HG03469 (cell line): ENCODE measurements around the gene OR13J1.

ENCODE experiments used
- ATAC-seq: cut with Tn5 transposase; IDR thresholded peaks from one replicate; pipeline ENCODE4 v1.9.1; 2021; ENCODE audit warnings: mild to moderate bottlenecking, moderate library complexity, moderate number of reproducible peaks; ENCODE audit not compliant: unreplicated experiment

Gene OR13J1

DNA sequence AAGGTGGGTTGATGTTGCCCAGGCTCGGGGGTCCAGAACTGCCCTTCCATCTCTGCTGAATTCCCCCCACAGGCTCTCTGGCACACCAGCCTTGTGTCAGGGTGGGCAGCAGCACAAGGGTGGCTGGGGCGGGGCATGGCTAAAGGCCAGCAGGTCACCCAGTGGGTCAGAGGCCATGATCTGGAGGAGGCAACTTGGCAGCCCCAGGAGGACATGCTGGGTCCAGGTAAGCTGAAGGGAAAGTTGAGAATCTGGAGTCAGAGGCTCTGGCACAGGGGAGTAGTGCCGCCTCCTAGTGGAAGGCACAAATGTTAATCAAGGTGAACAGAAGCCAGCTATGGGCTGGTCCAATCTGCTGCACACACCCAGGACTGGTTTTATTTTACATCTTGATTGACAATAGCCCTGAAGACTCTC, 35.0 kb downstream of the OR13J1 start:
- ATAC-seq = no peak

DNA sequence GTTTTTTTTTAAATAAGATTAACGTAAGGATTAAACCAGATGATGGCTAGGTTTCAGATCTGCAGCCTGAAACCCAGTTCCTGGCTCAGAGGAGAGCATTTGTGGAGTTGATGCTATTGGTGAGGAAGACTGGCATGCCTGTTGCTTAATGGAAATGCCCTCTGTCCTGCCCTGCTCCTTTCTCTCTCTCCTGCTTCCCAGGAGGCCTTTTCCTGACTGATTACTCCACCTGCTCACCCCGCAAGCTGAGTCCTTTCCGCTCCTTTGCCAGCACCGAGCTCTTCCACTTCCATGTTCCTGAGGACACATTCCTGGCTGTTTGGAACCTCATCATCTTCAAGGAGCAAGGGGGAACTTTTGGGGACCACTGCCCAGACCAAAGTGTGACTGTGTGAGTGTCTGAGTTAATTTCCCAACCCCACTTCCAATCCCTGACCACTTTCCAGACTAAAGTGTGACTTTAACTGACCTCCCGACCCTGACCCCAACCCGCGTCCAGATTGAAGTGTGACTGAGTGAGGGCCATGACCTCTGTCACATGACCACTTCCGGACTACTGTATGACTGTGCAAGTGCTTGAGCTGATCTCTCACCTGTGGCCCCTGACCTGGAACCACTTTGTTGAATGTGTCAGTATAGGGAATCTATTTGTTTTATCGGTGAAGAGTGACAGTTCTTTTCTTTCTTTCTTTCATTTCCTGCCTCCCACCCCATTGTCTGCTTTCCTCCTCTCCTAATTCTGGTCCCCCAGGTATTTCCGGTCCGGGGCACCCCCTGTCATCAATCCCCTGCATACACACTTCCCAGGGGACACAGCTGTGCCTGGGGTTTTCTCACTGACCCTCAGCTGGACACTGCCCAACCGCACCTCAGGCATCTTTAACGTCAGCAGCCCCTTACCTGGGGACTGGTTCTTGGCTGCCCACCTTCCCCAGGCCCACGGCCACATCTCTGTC, 35.7 kb downstream of the OR13J1 start:
- ATAC-seq = no peak

DNA sequence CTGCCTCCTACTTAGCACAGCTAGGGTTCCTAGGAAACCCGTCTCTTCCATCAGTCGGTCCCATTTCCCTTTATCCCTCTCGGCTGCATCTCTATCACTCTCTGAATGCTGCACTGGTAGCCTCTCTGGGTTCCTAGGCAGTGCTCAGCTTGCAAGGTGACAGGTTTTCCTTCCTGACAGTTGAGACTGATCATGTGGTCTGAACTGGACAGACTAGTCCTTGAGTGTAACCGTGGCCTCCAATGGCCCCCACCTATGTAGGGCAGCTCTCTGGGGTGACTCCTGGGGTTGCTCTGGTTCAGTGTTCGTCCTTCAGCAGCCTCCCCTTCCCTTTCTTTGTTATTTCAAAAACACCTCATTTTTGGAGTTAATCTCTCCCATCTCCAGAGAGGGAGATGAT, 37.4 kb downstream of the OR13J1 start:
- ATAC-seq = no peak

DNA sequence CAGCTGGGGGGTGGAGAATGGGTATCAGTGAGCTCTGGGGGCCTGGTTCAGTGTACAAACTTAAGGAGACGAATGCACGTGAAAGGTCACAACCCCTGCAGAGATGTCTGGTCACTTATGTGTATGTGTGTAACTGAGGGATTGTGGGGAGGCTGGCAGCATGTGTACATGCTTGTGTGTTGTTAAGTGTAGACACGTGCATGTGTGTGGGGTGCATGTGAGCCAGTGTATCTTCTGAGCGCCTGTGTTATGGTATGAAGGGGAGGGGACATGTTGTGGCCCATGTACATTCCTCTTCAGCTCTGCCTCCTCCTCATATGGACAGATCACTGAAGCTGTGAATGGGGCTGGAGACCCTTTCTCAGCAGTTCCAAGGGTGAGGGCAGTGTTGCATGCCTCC, 39.2 kb downstream of the OR13J1 start:
- no peak for ATAC-seq

DNA sequence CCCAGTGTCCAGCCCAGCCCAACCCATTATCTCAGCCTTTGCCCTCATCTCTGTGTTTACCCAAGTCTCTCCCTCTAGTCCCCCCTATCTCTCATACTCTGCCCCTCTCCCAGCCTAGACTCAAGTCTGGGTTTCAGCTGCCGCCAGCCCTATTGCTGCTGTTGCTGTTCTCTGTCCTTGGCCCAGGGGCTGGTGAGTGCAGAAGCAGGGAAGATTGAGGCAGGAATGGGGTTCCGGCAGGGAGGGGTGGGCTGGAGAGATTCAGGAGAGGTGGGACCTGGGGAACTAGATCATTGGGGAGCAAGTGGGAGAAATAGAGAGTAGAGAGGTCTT, 40.5 kb downstream of the OR13J1 start:
- ATAC-seq = no peak

GRCh38 chr9:35829084-35829763, 41.0 kb downstream of the OR13J1 start, which contains the start of gene TMEM8B:
Gene TMEM8B (plus strand): TSS chr9:35829228. CDS start chr9:35829448, 220 bp downstream.
- no peak for ATAC-seq

DNA sequence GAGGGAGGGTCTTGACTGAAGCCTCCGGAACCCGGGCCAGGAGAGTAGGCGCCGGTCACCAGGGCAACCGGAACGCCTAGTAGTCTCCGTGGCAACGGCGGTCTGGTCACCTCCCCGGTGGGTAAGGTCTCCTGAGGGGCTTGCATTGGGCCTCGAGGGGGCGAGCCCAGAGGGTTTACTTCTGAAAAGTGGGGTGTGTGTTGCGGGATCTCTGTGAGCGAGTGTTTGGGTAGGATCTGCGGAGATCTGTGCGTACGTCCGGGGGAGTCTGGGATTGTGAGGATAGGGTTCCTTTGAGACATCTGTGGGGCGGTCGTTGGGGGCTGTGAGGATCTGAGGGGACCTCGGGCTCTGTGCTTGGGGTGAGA, 41.5 kb downstream of the OR13J1 start, which contains the start of gene FAM221B:
FAM221B (minus strand) TSS at position 17 of the 368 bp plus-strand sequence. CDS start 2,571 bp downstream, outside the sequence.
- ATAC-seq = no peak

DNA sequence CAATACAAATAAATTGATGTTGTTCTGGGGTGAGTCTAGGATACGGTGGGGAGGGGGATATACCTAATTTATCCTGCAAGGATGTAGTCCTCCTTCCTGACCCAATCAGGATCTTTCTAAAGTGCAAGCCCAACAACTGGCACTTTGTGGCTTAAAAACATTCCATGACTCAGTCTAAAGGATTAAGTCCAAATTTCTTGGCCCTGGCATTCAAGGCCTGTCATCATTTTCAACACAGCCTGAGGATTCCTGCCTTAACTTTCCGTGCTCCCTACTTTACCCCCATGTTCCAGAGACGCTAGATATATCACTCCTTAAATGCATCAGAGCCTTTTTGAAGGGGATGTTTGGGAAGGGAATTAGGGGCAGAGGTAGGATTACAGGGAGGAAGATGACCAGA, 42.7 kb downstream of the OR13J1 start:
- no peak for ATAC-seq

DNA sequence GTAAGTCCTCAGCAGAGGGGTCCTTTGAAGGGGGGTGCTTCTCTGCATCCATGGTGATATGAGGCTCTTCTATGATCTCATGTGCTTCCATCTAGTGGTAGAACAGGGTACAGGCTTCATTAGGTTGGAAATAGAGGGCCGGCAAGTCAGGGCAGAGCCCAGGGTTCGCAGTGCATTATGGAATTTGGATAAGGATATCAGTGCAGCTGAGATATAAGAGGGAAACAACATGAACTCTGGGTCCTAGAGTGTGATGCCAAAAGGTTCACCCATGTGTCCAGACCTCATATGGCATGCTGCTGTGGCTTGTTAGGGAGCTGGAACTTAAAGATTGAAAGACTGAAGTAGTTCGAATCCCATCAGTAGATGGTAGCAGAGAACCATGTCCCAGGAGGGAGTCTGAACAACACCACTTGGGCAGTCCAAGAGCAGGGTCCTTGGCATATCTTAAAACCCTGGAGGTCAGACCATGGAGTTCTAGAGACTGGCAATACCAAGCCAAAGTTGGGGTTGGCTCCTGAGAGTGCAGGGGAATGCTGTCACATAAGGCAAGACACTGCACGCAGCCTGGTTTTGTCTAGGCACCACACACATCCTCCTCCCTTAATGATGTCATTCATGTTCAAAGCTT, 44.0 kb downstream of the OR13J1 start:
- ATAC-seq = peak; percentile 48

GRCh38 chr9:35822926-35823325, 47.3 kb downstream of the OR13J1 start:
- no peak for ATAC-seq

DNA sequence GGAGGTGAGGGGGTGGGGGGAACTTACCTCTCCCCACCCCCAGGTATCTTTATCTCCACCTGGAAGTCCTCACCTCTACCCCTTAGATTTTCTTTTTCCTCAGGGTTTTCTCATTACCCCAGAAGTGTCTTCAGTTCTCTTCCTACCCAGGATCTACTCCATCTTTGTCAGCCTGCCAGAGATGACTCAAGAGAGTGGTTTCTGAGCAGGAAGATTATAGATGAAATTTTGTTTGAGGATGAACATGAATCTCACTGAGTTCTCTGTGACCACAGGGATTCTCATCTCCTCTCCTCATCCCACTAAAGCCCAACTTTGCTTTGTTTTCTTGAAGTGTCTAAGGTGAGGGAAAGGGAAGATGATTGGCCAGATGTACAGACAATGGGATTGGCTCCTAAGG, 50.1 kb downstream of the OR13J1 start:
- ATAC-seq = no peak
